HepG2 (cell line): ENCODE data around the gene FAAH2. TPM values are rescaled to one million over a fixed set of nuclear protein-coding genes. Genes with fewer than 3 reads are reported as not detected.

Experiments
- ATAC-seq: fragments of 200-7000 bp; cut with Tn5 transposase; 3 replicates; pipeline ENCODE4 v1.9.1; 2020; ENCODE audit warnings: mild to moderate bottlenecking, moderate library complexity
- BruUV-seq: library from RNA; stranded (reverse); fragments of 400-500 nt; replicated peaks from 2 replicates; lab custom pipeline; 2021; lab: Mats Ljungman, UMichigan
- CTCF ChIA-PET: fragments of 300-600 bp; formaldehyde crosslinking; extraction: SDS; loops from one replicate; lab custom pipeline; 2021; ENCODE audit warnings: low total read pairs, inconsistent platforms, low intra/inter-chr PET ratio; lab: Yijun Ruan, JAX
- POLR2A ChIA-PET: fragments of 350-600 bp; sonication (Branson Sonifier 250); formaldehyde crosslinking; loops from one replicate; lab custom pipeline; 2020; ENCODE audit warnings: antibody characterized with exemption, inconsistent platforms; lab: Yijun Ruan, JAX
- DNase-seq: peaks from one replicate; pipeline ENCODE4 v3.0.0-alpha.2; 2015; ENCODE audit warnings: low spot score
- FAIRE-seq: peaks from 3 replicates; lab custom pipeline; 2011; peaks lifted over from hg19 to GRCh38; lab: Jason Lieb, UNC
- H2AFZ ChIP-seq: one replicate; pipeline ENCODE4 v1.6.1; 2011; ENCODE audit warnings: low read length, inconsistent platforms
- H3K27ac ChIP-seq: fragments of 300-600 bp; 3 replicates; pipeline ENCODE4 v1.8.0; 2011; ENCODE audit warnings: mixed run types, mild to moderate bottlenecking, mixed read lengths, low read length, inconsistent platforms; ENCODE audit not compliant: insufficient read depth; ENCODE audit errors: extremely low read length
- H3K27me3 ChIP-seq, 2 experiments: fragments of 200-600 bp in 1 of 2; 2 replicates in 1 of 2; 3 replicates in 1 of 2; pipeline versions ENCODE4 v1.6.0 to v1.8.0; 2011; ENCODE audit warnings: low read length in 2 of 2, mild to moderate bottlenecking in 2 of 2, moderate library complexity in 2 of 2, inconsistent platforms in 1 of 2; ENCODE audit not compliant: insufficient read depth in 2 of 2, control insufficient read depth in 1 of 2
- H3K36me3 ChIP-seq, 2 experiments: fragments of 200-600 bp in 1 of 2; replicated peaks in 1 of 2; 2 replicates in 1 of 2; 3 replicates in 1 of 2; pipeline versions ENCODE4 v1.5.1 to v1.8.0; 2011; ENCODE audit warnings: low read length in 2 of 2, inconsistent platforms in 1 of 2; ENCODE audit not compliant: insufficient read depth in 2 of 2, control insufficient read depth in 1 of 2
- H3K4me1 ChIP-seq: 2 replicates; pipeline ENCODE4 v1.5.1; 2012; ENCODE audit warnings: low read length, inconsistent platforms; ENCODE audit not compliant: insufficient read depth
- H3K4me2 ChIP-seq: 2 replicates; pipeline ENCODE4 v1.6.0; 2011; ENCODE audit warnings: low read depth, low read length, inconsistent platforms
- H3K4me3 ChIP-seq, 3 experiments: fragments of 200-600 bp in 1 of 3; sonication (generic), shearing (Covaris generic) in 1 of 3; replicated peaks in 1 of 3; 2 replicates each; pipeline ENCODE4 v1.5.1; 2011 to 2016; ENCODE audit warnings: low read length in 3 of 3, inconsistent platforms in 2 of 3, low read depth in 2 of 3, mild to moderate bottlenecking in 2 of 3, control low read depth in 1 of 3, mixed read lengths in 1 of 3; ENCODE audit not compliant: insufficient read depth in 1 of 3
- H3K79me2 ChIP-seq: one replicate; pipeline ENCODE4 v1.6.1; 2011; ENCODE audit warnings: low read length, inconsistent platforms; ENCODE audit not compliant: insufficient read depth
- H3K9ac ChIP-seq: 2 replicates; pipeline ENCODE4 v1.6.0; 2011; ENCODE audit warnings: mild to moderate bottlenecking, low read depth, low read length, inconsistent platforms; ENCODE audit not compliant: insufficient read depth
- H3K9me3 ChIP-seq: 2 replicates; pipeline ENCODE4 v1.5.1; 2012; ENCODE audit warnings: mild to moderate bottlenecking, low read length
- H4K20me1 ChIP-seq: 2 replicates; pipeline ENCODE4 v1.6.0; 2011; ENCODE audit warnings: inconsistent platforms, mild to moderate bottlenecking, low read length, moderate library complexity; ENCODE audit not compliant: insufficient read depth
- CBX5 ChIP-seq: sonication (generic); formaldehyde crosslinking; IDR thresholded peaks from 2 replicates; pipeline ENCODE4 v1.4.0; 2020; ENCODE audit warnings: missing genetic modification reagents, borderline replicate concordance
- EEA1 ChIP-seq: sonication (generic); formaldehyde crosslinking; IDR thresholded peaks from 2 replicates; pipeline ENCODE4 v1.5.1; 2020; ENCODE audit warnings: mild to moderate bottlenecking, missing genetic modification reagents, borderline replicate concordance
- FOXP1 ChIP-seq, 2 experiments: fragments of 450-650 bp in 1 of 2; IDR thresholded peaks; 2 replicates each; pipeline ENCODE4 v1.6.1; 2017 to 2018; ENCODE audit warnings: antibody characterized with exemption in 1 of 2
- NCOA5 ChIP-seq: sonication (generic); formaldehyde crosslinking; IDR thresholded peaks from 2 replicates; pipeline ENCODE4 v1.4.0; 2020; ENCODE audit warnings: missing genetic modification reagents
- PAX8 ChIP-seq: sonication (generic); formaldehyde crosslinking; IDR thresholded peaks from 2 replicates; pipeline ENCODE4 v1.8.0; 2022; ENCODE audit warnings: mild to moderate bottlenecking, missing genetic modification reagents, borderline replicate concordance
- POLR2AphosphoS5 ChIP-seq: IDR thresholded peaks from 2 replicates; pipeline ENCODE4 v1.6.1; 2012; ENCODE audit warnings: low read depth, low read length
- RNF2 ChIP-seq: fragments of 450-650 bp; conservative IDR thresholded peaks from 2 replicates; pipeline ENCODE4 v1.6.1; 2016; ENCODE audit warnings: low read depth
- ZBTB8A ChIP-seq: sonication (generic); formaldehyde crosslinking; IDR thresholded peaks from 2 replicates; pipeline ENCODE4 v1.4.0; 2020; ENCODE audit warnings: mild to moderate bottlenecking, low read depth, missing genetic modification reagents, borderline replicate concordance
- ZKSCAN1 ChIP-seq: fragments of 150-350 bp; IDR thresholded peaks from 2 replicates; pipeline ENCODE4 v1.6.1; 2014; ENCODE audit warnings: low read length
- ZNF441 ChIP-seq: sonication (generic); formaldehyde crosslinking; IDR thresholded peaks from 2 replicates; pipeline ENCODE4 v1.7.0; 2021; ENCODE audit warnings: missing genetic modification reagents, borderline replicate concordance
- ZNF549 ChIP-seq: sonication (generic); formaldehyde crosslinking; IDR thresholded peaks from 2 replicates; pipeline ENCODE4 v1.5.0; 2020; ENCODE audit warnings: missing genetic modification reagents
- ZNF567 ChIP-seq: sonication (generic); formaldehyde crosslinking; IDR thresholded peaks from 2 replicates; pipeline ENCODE4 v1.8.1; 2023; ENCODE audit warnings: mild to moderate bottlenecking, missing genetic modification reagents, borderline replicate concordance
- ZNF644 ChIP-seq: IDR thresholded peaks from 2 replicates; pipeline ENCODE4 v1.6.1; 2016; ENCODE audit warnings: low read depth
- ZSCAN5A ChIP-seq: sonication (generic); formaldehyde crosslinking; IDR thresholded peaks from 2 replicates; pipeline ENCODE4 v1.8.0; 2022; ENCODE audit warnings: mild to moderate bottlenecking, missing genetic modification reagents, borderline replicate concordance
- WGBS: methylation state at CpG from one replicate; pipeline ENCODE4 v1.1.6; 2017; ENCODE audit warnings: low lambda C conversion rate; 5-methylcytosine and 5-hydroxymethylcytosine counted together
- in situ Hi-C: cut with HindIII; loops from 2 replicates; pipeline ENCODE4 v1.10.0; 2017; ENCODE audit warnings: low pct_unique_long_range_greater_than_20kb; ENCODE audit not compliant: extremely low pct_ligation_motif_present
- intact Hi-C: fragments of 100-400 bp; cut with micrococcal nuclease; formaldehyde crosslinking; loops from one replicate; pipeline ENCODE4 v1.10.0; 2022; ENCODE audit not compliant: unreplicated experiment
- polyA plus RNA-seq, 8 experiments: library from polyadenylated mRNA; depleted of rRNA in 3 of 8; stranded (reverse) in 7 of 8; unstranded in 1 of 8; fragments of >200 nt; fragmentation: Illumina TruSeq in 4 of 8; extraction: Trizol in 4 of 8; gene quantifications; 2 replicates each; pipeline versions ENCODE4 v1.2.1 to v1.2.3, GENCODE V29; 2011 to 2016; ENCODE audit warnings: low read depth in 4 of 8, missing spikeins in 1 of 8, mixed read lengths in 1 of 8; ENCODE audit not compliant: insufficient read depth in 1 of 8
- total RNA-seq, 5 experiments: library from RNA; depleted of rRNA; stranded (reverse); fragments of >200 nt; fragmentation: Illumina TruSeq; extraction: Trizol; gene quantifications; 2 replicates each; pipeline ENCODE4 v1.2.3, GENCODE V29; 2016; ENCODE audit warnings: low read depth in 1 of 5
- TF ChIP-seq, protein P1 (sequence below), 2 experiments: sonication (generic) in 1 of 2; formaldehyde crosslinking in 1 of 2; IDR thresholded peaks; 2 replicates each; pipeline versions ENCODE4 v1.4.0 to v1.6.1; 2016 to 2020; ENCODE audit warnings: borderline replicate concordance in 1 of 2, low read depth in 1 of 2, mild to moderate bottlenecking in 1 of 2, missing genetic modification reagents in 1 of 2

Gene FAAH2
- total and polyA plus RNA-seq, 2 of the 13 experiments (the other 11 are each of a cell fraction or from before 2014, with no cell fraction given) = 1.6 to 3.3 TPM

DNA sequence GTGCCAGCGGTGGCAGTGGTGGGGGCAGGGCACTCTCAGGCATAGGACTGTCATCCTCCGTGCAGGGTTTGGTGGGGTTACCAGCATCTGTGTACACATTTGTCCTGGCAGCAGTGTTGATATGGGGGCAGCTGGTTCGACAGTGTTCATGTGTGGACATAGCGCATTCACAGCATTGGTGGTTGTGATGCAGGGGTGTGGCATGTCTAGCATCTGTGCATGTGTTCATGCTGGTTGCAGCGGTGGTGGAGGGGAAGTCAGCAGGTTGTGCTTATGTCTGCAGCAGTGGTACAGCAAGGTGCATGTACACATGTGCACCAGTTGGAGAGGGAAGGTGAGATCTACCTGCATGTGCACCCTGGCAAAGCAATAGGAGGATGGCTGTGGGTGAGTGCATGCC is 230.0 kb downstream of the FAAH2 start:
- Histone ChIP-seq H3K27me3 (no peaks in the 10 kb centered on the region), H3K4me3 (no peak overlapping the region), H3K79me2 (no peaks in the 10 kb centered on the region), H3K36me3 (no peaks in the 10 kb centered on the region), H2AFZ (no peak overlapping the region), H3K9me3 (no peaks in the 10 kb centered on the region), H3K9ac (no peak overlapping the region), H3K4me2 (no peak overlapping the region), H4K20me1 (no peaks in the 10 kb centered on the region), H3K4me1 (peaks cover 5% of the 10 kb centered on the region; the same call in 1 of the 2 replicates), H3K27ac (no peak overlapping the region)
- DNase-seq (no peak), ATAC-seq (no peak), FAIRE-seq (no peak)
- CTCF ChIA-PET = no interaction called here
- in situ Hi-C loops = no loop called here
- POLR2A ChIA-PET = no interaction called here
- BruUV-seq = no TSS peak
- no CpG with 5 or more reads among the region's 5 CpGs for WGBS
- intact Hi-C loops = no loop called here
- no peak for TF ChIP-seq POLR2AphosphoS5
- TF ChIP-seq ZNF567 (CRISPR knock-in tag) = no peak
- TF ChIP-seq EEA1 = no peak
- TF ChIP-seq FOXP1 (IDR thresholded peaks at IDR 0.05) = no peak
- TF ChIP-seq FOXP1 (CRISPR knock-in tag; IDR thresholded peaks at IDR 0.05) = no peak
- TF ChIP-seq ZKSCAN1 = no peak
- no peak for TF ChIP-seq ZBTB8A (CRISPR knock-in tag)
- no peak for TF ChIP-seq ZNF549 (CRISPR knock-in tag)
- TF ChIP-seq CBX5 (CRISPR knock-in tag) = no peak
- TF ChIP-seq NCOA5 (CRISPR knock-in tag) = no peak
- TF ChIP-seq, protein P1, sequence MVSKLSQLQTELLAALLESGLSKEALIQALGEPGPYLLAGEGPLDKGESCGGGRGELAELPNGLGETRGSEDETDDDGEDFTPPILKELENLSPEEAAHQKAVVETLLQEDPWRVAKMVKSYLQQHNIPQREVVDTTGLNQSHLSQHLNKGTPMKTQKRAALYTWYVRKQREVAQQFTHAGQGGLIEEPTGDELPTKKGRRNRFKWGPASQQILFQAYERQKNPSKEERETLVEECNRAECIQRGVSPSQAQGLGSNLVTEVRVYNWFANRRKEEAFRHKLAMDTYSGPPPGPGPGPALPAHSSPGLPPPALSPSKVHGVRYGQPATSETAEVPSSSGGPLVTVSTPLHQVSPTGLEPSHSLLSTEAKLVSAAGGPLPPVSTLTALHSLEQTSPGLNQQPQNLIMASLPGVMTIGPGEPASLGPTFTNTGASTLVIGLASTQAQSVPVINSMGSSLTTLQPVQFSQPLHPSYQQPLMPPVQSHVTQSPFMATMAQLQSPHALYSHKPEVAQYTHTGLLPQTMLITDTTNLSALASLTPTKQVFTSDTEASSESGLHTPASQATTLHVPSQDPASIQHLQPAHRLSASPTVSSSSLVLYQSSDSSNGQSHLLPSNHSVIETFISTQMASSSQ (IDR thresholded peaks at IDR 0.05; ENCODE audit: low read depth) = no peak
- TF ChIP-seq, protein P1 (CRISPR knock-in tag; IDR thresholded peaks at IDR 0.05; ENCODE audit: borderline replicate concordance) = no peak
- no peak for TF ChIP-seq ZNF441 (CRISPR knock-in tag)
- TF ChIP-seq PAX8 (CRISPR knock-in tag) = no peak
- TF ChIP-seq ZNF644 = no peak
- no peak for TF ChIP-seq ZSCAN5A
- TF ChIP-seq RNF2 = no peak
